Effector CD8-positive, alpha-beta T cell (primary cell): ENCODE results near the gene CKMT1B.
"Not testable (repeated sequence)": the region's sequence is repeated elsewhere in the genome, so short reads cannot be mapped to it uniquely, and the experiment has no call there.

Experiments used
- DNase-seq: peaks from one replicate; lab custom pipeline; 2025; lab: John Stamatoyannopoulos, UW

CKMT1B gene

GRCh38 chr15:43638464-43639204 lies 44.8 kb downstream of the CKMT1B start:
- DNase-seq: not testable (repeated sequence)
